ENCODE results near the gene TRIM2.

- TF ChIP-seq FOSL2 (IDR thresholded peaks at IDR 0.05; ENCODE audit: borderline replicate concordance, low read depth) (no peak), MXI1 (IDR thresholded peaks at IDR 0.05; ENCODE audit: low read depth, low read length) (no peak), ZBTB33 (IDR thresholded peaks at IDR 0.05; ENCODE audit: borderline replicate concordance, low read depth) (no peak), EP300 (IDR thresholded peaks at IDR 0.05; ENCODE audit: borderline replicate concordance in 1 of 2, low read depth in 1 of 2, low read length in 1 of 2) (no peak), CTCF (IDR thresholded peaks at IDR 0.05) (no peak), SIN3A (IDR thresholded peaks at IDR 0.05; ENCODE audit: borderline replicate concordance, low read depth, low read length) (no peak), YY1 (IDR thresholded peaks at IDR 0.05; ENCODE audit: low read depth) (no peak), TCF12 (IDR thresholded peaks at IDR 0.05) (no peak), NRF1 (IDR thresholded peaks at IDR 0.05; ENCODE audit: low read depth, low read length) (no peak)
Measured at GRCh38 chr4:153160821-153161220, 43.4 kb upstream of the TRIM2 start.
